ENCODE data around the gene UBAP2L.

The UBAP2L gene, protein sequence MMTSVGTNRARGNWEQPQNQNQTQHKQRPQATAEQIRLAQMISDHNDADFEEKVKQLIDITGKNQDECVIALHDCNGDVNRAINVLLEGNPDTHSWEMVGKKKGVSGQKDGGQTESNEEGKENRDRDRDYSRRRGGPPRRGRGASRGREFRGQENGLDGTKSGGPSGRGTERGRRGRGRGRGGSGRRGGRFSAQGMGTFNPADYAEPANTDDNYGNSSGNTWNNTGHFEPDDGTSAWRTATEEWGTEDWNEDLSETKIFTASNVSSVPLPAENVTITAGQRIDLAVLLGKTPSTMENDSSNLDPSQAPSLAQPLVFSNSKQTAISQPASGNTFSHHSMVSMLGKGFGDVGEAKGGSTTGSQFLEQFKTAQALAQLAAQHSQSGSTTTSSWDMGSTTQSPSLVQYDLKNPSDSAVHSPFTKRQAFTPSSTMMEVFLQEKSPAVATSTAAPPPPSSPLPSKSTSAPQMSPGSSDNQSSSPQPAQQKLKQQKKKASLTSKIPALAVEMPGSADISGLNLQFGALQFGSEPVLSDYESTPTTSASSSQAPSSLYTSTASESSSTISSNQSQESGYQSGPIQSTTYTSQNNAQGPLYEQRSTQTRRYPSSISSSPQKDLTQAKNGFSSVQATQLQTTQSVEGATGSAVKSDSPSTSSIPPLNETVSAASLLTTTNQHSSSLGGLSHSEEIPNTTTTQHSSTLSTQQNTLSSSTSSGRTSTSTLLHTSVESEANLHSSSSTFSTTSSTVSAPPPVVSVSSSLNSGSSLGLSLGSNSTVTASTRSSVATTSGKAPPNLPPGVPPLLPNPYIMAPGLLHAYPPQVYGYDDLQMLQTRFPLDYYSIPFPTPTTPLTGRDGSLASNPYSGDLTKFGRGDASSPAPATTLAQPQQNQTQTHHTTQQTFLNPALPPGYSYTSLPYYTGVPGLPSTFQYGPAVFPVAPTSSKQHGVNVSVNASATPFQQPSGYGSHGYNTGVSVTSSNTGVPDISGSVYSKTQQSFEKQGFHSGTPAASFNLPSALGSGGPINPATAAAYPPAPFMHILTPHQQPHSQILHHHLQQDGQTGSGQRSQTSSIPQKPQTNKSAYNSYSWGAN

DNA sequence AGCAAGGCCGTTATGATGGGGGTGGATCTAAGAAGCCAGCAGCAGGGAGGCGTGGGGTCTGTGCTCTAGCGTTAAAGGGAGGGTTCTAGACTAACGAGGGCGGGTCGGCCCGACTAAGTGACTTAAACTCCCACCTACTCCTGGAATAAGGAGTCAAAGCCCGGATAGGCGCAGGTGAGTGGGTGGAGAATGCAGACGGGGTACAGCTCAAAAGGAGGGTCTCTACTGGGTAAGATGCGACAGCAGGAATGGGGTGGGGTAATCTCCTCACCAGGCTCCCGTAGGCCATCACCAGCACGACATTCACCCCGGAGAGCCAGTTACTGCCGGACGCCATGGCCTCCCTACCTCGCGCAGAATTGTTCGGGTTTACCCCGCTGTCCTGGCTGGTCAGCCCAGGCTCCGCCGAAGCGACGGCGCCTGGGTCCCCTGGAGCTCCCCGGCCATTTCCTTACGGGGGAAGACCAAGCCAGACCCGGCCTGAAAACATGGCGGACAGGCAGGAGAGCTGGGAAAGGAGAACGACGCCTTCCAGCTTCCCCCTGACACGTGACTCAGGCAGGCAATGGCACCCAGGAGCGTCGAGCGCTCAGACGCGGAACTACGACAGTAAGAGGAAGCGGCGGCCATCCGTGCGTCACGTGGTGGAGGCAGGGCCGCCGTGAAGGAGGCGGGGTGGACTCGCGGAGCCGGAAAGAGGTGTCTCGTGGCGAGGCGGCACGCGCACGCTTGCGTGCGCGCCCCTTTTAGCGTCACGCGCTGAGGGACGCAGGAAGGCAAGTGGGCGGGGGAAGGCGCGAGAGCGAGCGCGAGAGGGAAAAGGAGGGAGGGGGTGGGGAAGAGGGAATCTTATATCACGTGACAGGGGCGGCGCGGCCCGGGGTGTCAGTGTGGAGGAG is at the start of gene UBAP2L:
Gene UBAP2L (plus strand): TSS at position 885 of the 899 bp plus-strand sequence. CDS start 4,169 bp downstream, outside the sequence.
- TF ChIP-seq, protein P1, sequence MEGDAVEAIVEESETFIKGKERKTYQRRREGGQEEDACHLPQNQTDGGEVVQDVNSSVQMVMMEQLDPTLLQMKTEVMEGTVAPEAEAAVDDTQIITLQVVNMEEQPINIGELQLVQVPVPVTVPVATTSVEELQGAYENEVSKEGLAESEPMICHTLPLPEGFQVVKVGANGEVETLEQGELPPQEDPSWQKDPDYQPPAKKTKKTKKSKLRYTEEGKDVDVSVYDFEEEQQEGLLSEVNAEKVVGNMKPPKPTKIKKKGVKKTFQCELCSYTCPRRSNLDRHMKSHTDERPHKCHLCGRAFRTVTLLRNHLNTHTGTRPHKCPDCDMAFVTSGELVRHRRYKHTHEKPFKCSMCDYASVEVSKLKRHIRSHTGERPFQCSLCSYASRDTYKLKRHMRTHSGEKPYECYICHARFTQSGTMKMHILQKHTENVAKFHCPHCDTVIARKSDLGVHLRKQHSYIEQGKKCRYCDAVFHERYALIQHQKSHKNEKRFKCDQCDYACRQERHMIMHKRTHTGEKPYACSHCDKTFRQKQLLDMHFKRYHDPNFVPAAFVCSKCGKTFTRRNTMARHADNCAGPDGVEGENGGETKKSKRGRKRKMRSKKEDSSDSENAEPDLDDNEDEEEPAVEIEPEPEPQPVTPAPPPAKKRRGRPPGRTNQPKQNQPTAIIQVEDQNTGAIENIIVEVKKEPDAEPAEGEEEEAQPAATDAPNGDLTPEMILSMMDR (conservative IDR thresholded peaks at IDR 0.05): no peak
- TF ChIP-seq ZFX (IDR thresholded peaks at IDR 0.05): peak; percentile 69; the same call in 1 of the 2 replicates

DNA sequence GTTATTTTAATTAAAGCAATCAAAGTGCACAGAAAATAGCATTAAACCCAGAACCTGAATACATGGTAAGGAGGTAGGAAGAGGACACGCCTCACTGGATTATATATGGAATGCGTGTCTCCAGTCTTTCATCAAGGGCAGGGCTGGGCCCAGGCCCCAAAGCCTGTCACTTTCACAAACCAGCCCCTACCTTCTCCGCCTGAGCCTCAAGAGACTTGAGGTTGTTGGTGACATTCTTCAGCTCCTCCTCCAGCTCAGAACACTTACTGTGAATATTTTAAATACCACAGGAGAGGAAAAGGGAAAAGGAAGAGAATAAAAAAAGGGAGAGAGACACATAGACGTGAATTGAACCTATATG is 49.6 kb upstream of the UBAP2L start:
- TF ChIP-seq ZFX (IDR thresholded peaks at IDR 0.05): no peak
- TF ChIP-seq, protein P1 (conservative IDR thresholded peaks at IDR 0.05): no peak

More for the DNA sequence above, at the start of gene UBAP2L:
- peak within 1 kb of the TSS; percentile 100 for H3K27ac ChIP-seq

GRCh38 chr1:154171880-154172279 is 48.9 kb upstream of the UBAP2L start:
- no peak for TF ChIP-seq ZFX (IDR thresholded peaks at IDR 0.05)
- TF ChIP-seq, protein P1 (conservative IDR thresholded peaks at IDR 0.05): no peak
- no peak overlapping the region for H3K27ac ChIP-seq

More for the DNA sequence above, 49.6 kb upstream of the UBAP2L start:
- H3K27ac ChIP-seq: no peak overlapping the region

GRCh38 chr1:154174654-154175053 is 46.1 kb upstream of the UBAP2L start:
- TF ChIP-seq, protein P1 (conservative IDR thresholded peaks at IDR 0.05): no peak
- TF ChIP-seq ZFX (IDR thresholded peaks at IDR 0.05): no peak
- no peak overlapping the region for H3K27ac ChIP-seq

- TF ChIP-seq, protein P1 (conservative IDR thresholded peaks at IDR 0.05): no peak
- no peak for TF ChIP-seq ZFX (IDR thresholded peaks at IDR 0.05)
- H3K27ac ChIP-seq: no peak overlapping the region
Measured at GRCh38 chr1:154176337-154176736, 44.4 kb upstream of the UBAP2L start.

- TF ChIP-seq, protein P1 (conservative IDR thresholded peaks at IDR 0.05): no peak
- TF ChIP-seq ZFX (IDR thresholded peaks at IDR 0.05): no peak
- H3K27ac ChIP-seq: no peak overlapping the region
Measured at GRCh38 chr1:154178013-154178412, 42.7 kb upstream of the UBAP2L start.
